ENCODE results near the gene PARP2.

DNA sequence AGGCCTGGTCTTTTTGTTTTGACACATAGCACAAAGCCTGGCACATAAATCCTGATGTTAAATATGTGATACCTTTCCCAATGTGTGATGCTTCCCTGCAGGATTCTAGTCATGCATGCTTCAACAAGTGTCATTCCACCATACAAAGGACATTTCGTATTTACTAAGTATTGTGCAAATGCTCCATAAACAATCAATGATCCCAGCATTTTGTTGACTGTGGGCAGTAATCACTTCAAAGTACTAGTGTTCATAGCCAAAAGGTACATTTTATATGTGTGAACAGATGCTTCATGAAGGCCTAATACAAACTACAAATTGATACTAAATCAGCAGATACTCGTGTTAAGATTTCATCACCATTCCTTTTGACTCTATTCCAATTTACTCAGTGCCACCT, 14.7 kb upstream of the PARP2 start:
- TF ChIP-seq, protein P1, sequence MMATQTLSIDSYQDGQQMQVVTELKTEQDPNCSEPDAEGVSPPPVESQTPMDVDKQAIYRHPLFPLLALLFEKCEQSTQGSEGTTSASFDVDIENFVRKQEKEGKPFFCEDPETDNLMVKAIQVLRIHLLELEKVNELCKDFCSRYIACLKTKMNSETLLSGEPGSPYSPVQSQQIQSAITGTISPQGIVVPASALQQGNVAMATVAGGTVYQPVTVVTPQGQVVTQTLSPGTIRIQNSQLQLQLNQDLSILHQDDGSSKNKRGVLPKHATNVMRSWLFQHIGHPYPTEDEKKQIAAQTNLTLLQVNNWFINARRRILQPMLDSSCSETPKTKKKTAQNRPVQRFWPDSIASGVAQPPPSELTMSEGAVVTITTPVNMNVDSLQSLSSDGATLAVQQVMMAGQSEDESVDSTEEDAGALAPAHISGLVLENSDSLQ (IDR thresholded peaks at IDR 0.05), result no peak
- TF ChIP-seq SP1 (IDR thresholded peaks at IDR 0.05) (no peak), ARNT (IDR thresholded peaks at IDR 0.05) (no peak), ELF4 (IDR thresholded peaks at IDR 0.05) (no peak), L3MBTL2 (conservative IDR thresholded peaks at IDR 0.05) (no peak), TARDBP (IDR thresholded peaks at IDR 0.05) (no peak), FOXA1 (IDR thresholded peaks at IDR 0.05) (no peak), BHLHE40 (IDR thresholded peaks at IDR 0.05; ENCODE audit: borderline replicate concordance) (no peak)
